HCT116 (cell line): ENCODE data around the gene KLHL33. TPM values are rescaled to one million over a fixed set of nuclear protein-coding genes. Genes with fewer than 3 reads are reported as not detected.
A peak's percentile ranks its signal among the peaks of the same experiment; 100 is the strongest.

Experiments used
- ATAC-seq: fragments of 200-7000 bp; cut with Tn5 transposase; 2 replicates; pipeline ENCODE4 v1.9.1; 2020; ENCODE audit warnings: mild to moderate bottlenecking, moderate library complexity
- BruUV-seq: library from RNA; stranded (reverse); fragments of 400-500 nt; replicated peaks from 2 replicates; lab custom pipeline; 2021; lab: Mats Ljungman, UMichigan
- CTCF ChIA-PET: fragments of 300-600 bp; sonication (Branson Sonifier 250); formaldehyde crosslinking; loops from one replicate; lab custom pipeline; 2021; ENCODE audit warnings: antibody characterized with exemption; lab: Charles Lee
- POLR2A ChIA-PET: fragments of 300-600, 350-600 bp; sonication (Branson Sonifier 250); formaldehyde crosslinking; loops from one replicate; lab custom pipeline; 2021; ENCODE audit warnings: antibody characterized with exemption; lab: Charles Lee
- RAD21 ChIA-PET, 2 experiments: fragments of 300-600 bp; sonication (Branson Sonifier 250); formaldehyde crosslinking; loops; one replicate each; lab custom pipeline; 2023; ENCODE audit warnings: low total read pairs in 2 of 2; ENCODE audit not compliant: uncharacterized antibody in 2 of 2, unreplicated experiment in 2 of 2, low non-redundant PET in 1 of 2; lab: Charles Lee
- DNase-seq: peaks from one replicate; pipeline ENCODE4 v3.0.0-alpha.2; 2010; ENCODE audit warnings: low read depth, low spot score
- H2AFZ ChIP-seq: fragments of 200-600 bp; shearing (Covaris generic), sonication (generic); 2 replicates; pipeline ENCODE4 v1.6.1; 2017; ENCODE audit warnings: low read depth, mixed run types, mixed read lengths, antibody characterized with exemption, low read length; ENCODE audit not compliant: poor library complexity, severe bottlenecking
- H3K27ac ChIP-seq: 2 replicates; pipeline ENCODE4 v1.5.1; 2012; ENCODE audit warnings: low read depth, low read length
- H3K27me3 ChIP-seq: fragments of 200-600 bp; sonication (generic); 2 replicates; pipeline ENCODE4 v1.6.1; 2016; ENCODE audit warnings: mixed run types, low read length, mixed read lengths; ENCODE audit not compliant: insufficient read depth
- H3K36me3 ChIP-seq, 2 experiments: fragments of 200-500 bp in 1 of 2; fragments of 200-600 bp in 1 of 2; sonication (Bioruptor generic) in 1 of 2; sonication (generic) in 1 of 2; 2 replicates each; pipeline versions ENCODE4 v1.5.1 to v1.6.1; 2014 to 2016; ENCODE audit warnings: low read length in 2 of 2, inconsistent platforms in 1 of 2, mixed read lengths in 1 of 2, mixed run types in 1 of 2; ENCODE audit not compliant: insufficient read depth in 2 of 2, control insufficient read depth in 1 of 2
- H3K4me1 ChIP-seq, 2 experiments: fragments of 200-600 bp in 1 of 2; sonication (generic) in 1 of 2; 2 replicates each; pipeline versions ENCODE4 v1.5.1 to v1.6.1; 2012 to 2017; ENCODE audit warnings: low read length in 2 of 2, inconsistent platforms in 1 of 2, mild to moderate bottlenecking in 1 of 2, mixed read lengths in 1 of 2, mixed run types in 1 of 2, moderate library complexity in 1 of 2; ENCODE audit not compliant: insufficient read depth in 2 of 2, control insufficient read depth in 1 of 2
- H3K4me2 ChIP-seq: fragments of 200-600 bp; sonication (generic); 2 replicates; pipeline ENCODE4 v1.6.1; 2017; ENCODE audit warnings: mixed run types, low read length, mixed read lengths
- H3K4me3 ChIP-seq, 2 experiments: fragments of 200-600 bp in 1 of 2; sonication (generic) in 1 of 2; replicated peaks in 1 of 2; 2 replicates each; pipeline ENCODE4 v1.5.1; 2011 to 2016; ENCODE audit warnings: low read length in 2 of 2, control low read depth in 1 of 2, low read depth in 1 of 2, mild to moderate bottlenecking in 1 of 2, mixed read lengths in 1 of 2, mixed run types in 1 of 2
- H3K79me2 ChIP-seq: fragments of 200-600 bp; sonication (generic); 2 replicates; pipeline ENCODE4 v1.6.1; 2017; ENCODE audit warnings: mild to moderate bottlenecking, mixed run types, low read length, moderate library complexity, mixed read lengths; ENCODE audit not compliant: insufficient read depth
- H3K9ac ChIP-seq: fragments of 200-600 bp; sonication (generic); 2 replicates; pipeline ENCODE4 v1.6.1; 2016; ENCODE audit warnings: low read length, mixed read lengths
- H3K9me2 ChIP-seq: fragments of 200-600 bp; sonication (generic), shearing (Covaris generic); 2 replicates; pipeline ENCODE4 v1.6.1; 2017; ENCODE audit warnings: mixed run types, mild to moderate bottlenecking, moderate library complexity; ENCODE audit not compliant: insufficient read depth
- H3K9me3 ChIP-seq, 2 experiments: fragments of 200-500 bp in 1 of 2; fragments of 200-600 bp in 1 of 2; sonication (Bioruptor generic) in 1 of 2; sonication (generic) in 1 of 2; 2 replicates each; pipeline ENCODE4 v1.6.1; 2014 to 2017; ENCODE audit warnings: low read length in 2 of 2, mixed read lengths in 2 of 2, inconsistent platforms in 1 of 2, low read depth in 1 of 2, mild to moderate bottlenecking in 1 of 2, mixed run types in 1 of 2, moderate library complexity in 1 of 2; ENCODE audit not compliant: control insufficient read depth in 1 of 2, insufficient read depth in 1 of 2
- H4K20me1 ChIP-seq: fragments of 200-600 bp; sonication (generic), shearing (Covaris generic); 2 replicates; pipeline ENCODE4 v1.6.1; 2017; ENCODE audit warnings: mixed run types, mild to moderate bottlenecking, moderate library complexity; ENCODE audit not compliant: insufficient read depth
- ELF1 ChIP-seq: IDR thresholded peaks from 2 replicates; pipeline ENCODE4 v1.6.1; 2012; ENCODE audit warnings: low read depth, borderline replicate concordance
- POLR2A ChIP-seq: IDR thresholded peaks from 2 replicates; pipeline ENCODE4 v1.7.0; 2011; ENCODE audit warnings: borderline replicate concordance; ENCODE audit not compliant: insufficient read depth, insufficient read length; ENCODE audit errors: extremely low read depth
- POLR2AphosphoS5 ChIP-seq: IDR thresholded peaks from 2 replicates; pipeline ENCODE4 v1.6.1; 2011; ENCODE audit warnings: mild to moderate bottlenecking, low read depth, low read length, moderate library complexity
- RAD21 ChIP-seq: IDR thresholded peaks from 2 replicates; pipeline ENCODE4 v1.6.1; 2012; ENCODE audit warnings: low read depth, mild to moderate bottlenecking
- SIN3A ChIP-seq: IDR thresholded peaks from 2 replicates; pipeline ENCODE4 v1.6.1; 2012; ENCODE audit warnings: low read depth
- SP1 ChIP-seq: IDR thresholded peaks from 2 replicates; pipeline ENCODE4 v1.6.1; 2012; ENCODE audit warnings: low read depth
- TCF7L2 ChIP-seq: IDR thresholded peaks from 2 replicates; pipeline ENCODE4 v1.7.0; 2011; ENCODE audit warnings: borderline replicate concordance, inconsistent platforms; ENCODE audit not compliant: insufficient read depth, insufficient read length; ENCODE audit errors: extremely low read depth
- YY1 ChIP-seq: IDR thresholded peaks from 2 replicates; pipeline ENCODE4 v1.6.1; 2011; ENCODE audit warnings: low read length, low read depth, moderate library complexity, mild to moderate bottlenecking; ENCODE audit not compliant: insufficient replicate concordance; ENCODE audit errors: extremely low read depth
- ZFX ChIP-seq: fragments of 450-650 bp; IDR thresholded peaks from 2 replicates; pipeline ENCODE4 v1.6.1; 2017
- intact Hi-C: fragments of 100-400 bp; cut with micrococcal nuclease; formaldehyde crosslinking; loops from 2 replicates; pipeline ENCODE4 v1.10.0; 2022
- total RNA-seq: library from RNA; stranded (reverse); gene quantifications from one replicate; pipeline ENCODE4 v1.2.1, GENCODE V29; 2021; ENCODE audit not compliant: unreplicated experiment
- TF ChIP-seq, protein P1 (sequence below): IDR thresholded peaks from 2 replicates; pipeline ENCODE4 v1.6.1; 2012

The KLHL33 gene
- total RNA-seq, 1 experiment from 2014 or later: 0.05 TPM

DNA sequence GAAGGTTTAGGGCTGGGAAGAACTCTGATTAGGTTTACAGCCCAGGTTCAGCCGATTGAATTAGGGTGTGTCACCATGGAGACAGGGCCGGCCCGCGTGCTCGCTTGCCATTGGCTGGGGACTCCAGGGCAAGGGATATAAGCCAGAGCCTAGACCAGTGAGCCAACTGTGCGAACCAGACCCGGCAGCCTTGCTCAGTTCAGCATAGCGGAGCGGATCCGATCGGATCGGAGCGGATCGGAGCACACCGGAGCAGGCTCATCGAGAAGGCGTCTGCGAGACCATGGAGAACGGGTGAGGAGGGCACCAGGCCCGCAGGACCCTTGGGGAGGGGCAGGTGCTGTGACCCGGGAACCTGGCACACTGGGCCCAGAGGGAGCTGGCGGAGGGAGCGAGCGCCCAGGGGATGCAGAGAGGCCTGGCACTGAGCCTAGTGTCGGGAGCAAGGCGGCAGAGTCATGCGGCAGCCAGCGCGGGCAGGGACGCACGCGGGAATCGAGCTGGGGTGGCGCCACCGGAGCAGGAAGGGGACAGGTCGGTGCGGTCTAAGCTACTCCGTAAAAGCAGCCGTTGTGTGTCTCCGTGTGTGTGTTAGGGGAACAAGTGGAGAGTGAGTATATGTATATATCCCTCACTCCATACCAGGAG lies 33.4 kb upstream of the KLHL33 start, which contains the start of gene PNP:
PNP (plus strand) TSS at position 165 of the 648 bp plus-strand sequence; CDS start at position 284, 119 bp downstream.
- H3K36me3 ChIP-seq: peaks cover 10 to 25% of the 10 kb centered on the region in 2 experiments
- ChIA-PET CTCF (interaction anchor here (0.8 kb wide), 1 partner anchor 54 kb away, joined by 3 read pairs; no protein-coding TSS in a partner anchor), POLR2A (interaction anchor here (0.7 to 2.4 kb wide), 18 partner anchors 8 to 211 kb away, joined by 3 to 18 read pairs (median 5); partner anchors contain the start of genes APEX1, PARP2, PIP4P1 and TEP1), RAD21 (interaction anchor here in 1 of 2 experiments (0.8 kb wide), 1 partner anchor 53 kb away, joined by 3 read pairs; no protein-coding TSS in a partner anchor)
- peaks cover 10 to 15% of the 10 kb centered on the region in 2 experiments; a peak in 3 of 4 replicates for H3K4me1 ChIP-seq
- H4K20me1 ChIP-seq: no peaks in the 10 kb centered on the region
- no peaks in the 10 kb centered on the region for H3K9me2 ChIP-seq
- peak within 1 kb of the TSS; percentile 97 for H3K9ac ChIP-seq
- DNase-seq (peak; percentile 85), ATAC-seq (peak; percentile 95)
- intact Hi-C loops: loop anchor here (5.0 kb wide), 2 partner anchors 138 to 213 kb away; partner anchors contain the start of gene RNASE4
- peaks cover 51% of the 10 kb centered on the region for H3K79me2 ChIP-seq
- peak within 1 kb of the TSS; percentile 96 for H2AFZ ChIP-seq
- peak; percentile 49; the same call in 1 of the 2 replicates for TF ChIP-seq SP1
- peak; percentile 99 for TF ChIP-seq POLR2A
- TF ChIP-seq, protein P1, sequence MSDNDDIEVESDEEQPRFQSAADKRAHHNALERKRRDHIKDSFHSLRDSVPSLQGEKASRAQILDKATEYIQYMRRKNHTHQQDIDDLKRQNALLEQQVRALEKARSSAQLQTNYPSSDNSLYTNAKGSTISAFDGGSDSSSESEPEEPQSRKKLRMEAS: peak; percentile 78; the same call in 1 of the 2 replicates
- peak; percentile 11 for TF ChIP-seq TCF7L2
- no peak for TF ChIP-seq ELF1
- peak; percentile 99 for TF ChIP-seq POLR2AphosphoS5
- TF ChIP-seq ZFX: peak; percentile 78; the same call in 1 of the 2 replicates
- TF ChIP-seq YY1: no peak
- peak; percentile 72; the same call in 1 of the 2 replicates for TF ChIP-seq SIN3A
- TF ChIP-seq RAD21: 0 out of 2 replicates have a peak, but pooled peaks have one; percentile 8
- H3K9me3 ChIP-seq: no peaks in the 10 kb centered on the region
- peak within 1 kb of the TSS; percentile 80 to 96 for H3K4me3 ChIP-seq
- BruUV-seq: TSS peak; percentile 53
- H3K27me3 ChIP-seq: no peaks in the 10 kb centered on the region
- peak within 1 kb of the TSS; percentile 93 for H3K4me2 ChIP-seq
- peak within 1 kb of the TSS; percentile 86 for H3K27ac ChIP-seq
